HG02571 (cell line): ENCODE data around the gene DHH.
"Not testable (repeated sequence)": the region's sequence is repeated elsewhere in the genome, so short reads cannot be mapped to it uniquely, and the experiment has no call there.

Source experiments
- ATAC-seq: cut with Tn5 transposase; IDR thresholded peaks from one replicate; pipeline ENCODE4 v1.9.1; 2021; ENCODE audit warnings: mild to moderate bottlenecking, moderate library complexity; ENCODE audit not compliant: unreplicated experiment

DHH gene

GRCh38 chr12:49094160-49094974, at the start of gene DHH:
Gene DHH (minus strand): TSS chr12:49094801. CDS start chr12:49094512, 289 bp downstream.
- ATAC-seq: no peak

- no peak for ATAC-seq
These were observed 49.8 kb upstream of the DHH start for GRCh38 chr12:49144384-49144783.

- no peak for ATAC-seq
These were observed 44.4 kb upstream of the DHH start for GRCh38 chr12:49138999-49139398.

- ATAC-seq: no peak
These were observed 44.0 kb upstream of the DHH start for GRCh38 chr12:49138587-49138986.

GRCh38 chr12:49137476-49137875, 42.9 kb upstream of the DHH start:
- no peak for ATAC-seq

GRCh38 chr12:49136997-49137396, 42.4 kb upstream of the DHH start:
- ATAC-seq: not testable (repeated sequence)

GRCh38 chr12:49133590-49133989, 39.0 kb upstream of the DHH start:
- no peak for ATAC-seq

- no peak for ATAC-seq
These were observed 38.4 kb upstream of the DHH start for GRCh38 chr12:49133014-49133413.

GRCh38 chr12:49131894-49132461, 37.4 kb upstream of the DHH start:
- ATAC-seq: no peak

- ATAC-seq: peak; percentile 63
These were observed 36.7 kb upstream of the DHH start, which contains the start of gene TUBA1B for GRCh38 chr12:49131051-49131893. Gene TUBA1B (minus strand): TSS chr12:49131395. CDS start chr12:49131300, 95 bp downstream.

GRCh38 chr12:49130151-49131050, 35.8 kb upstream of the DHH start:
- ATAC-seq: peak; percentile 48

GRCh38 chr12:49129332-49130150, 34.9 kb upstream of the DHH start:
- ATAC-seq: no peak

GRCh38 chr12:49127971-49128370, 33.4 kb upstream of the DHH start:
- not testable (repeated sequence) for ATAC-seq

- no peak for ATAC-seq
These were observed 32.5 kb upstream of the DHH start for GRCh38 chr12:49126852-49127763.

- ATAC-seq: no peak
These were observed 26.6 kb upstream of the DHH start for GRCh38 chr12:49121047-49121696.

- no peak for ATAC-seq
These were observed 16.6 kb upstream of the DHH start for GRCh38 chr12:49111206-49111605.

- ATAC-seq: peak; percentile 98
These were observed 16.0 kb upstream of the DHH start, which contains the start of gene LMBR1L for GRCh38 chr12:49110464-49111155. Gene LMBR1L (minus strand): TSS chr12:49110847. CDS start chr12:49110555, 292 bp downstream.
